Spinal cord (tissue), 10 donors: ENCODE measurements around the gene LCA5. TPM values are rescaled to one million over a fixed set of nuclear protein-coding genes. Genes with fewer than 3 reads are reported as not detected.
A peak's percentile ranks its signal among the peaks of the same experiment; 100 is the strongest.

Experiments
- DNase-seq, 6 donors: peaks; one replicate each; pipeline versions ENCODE4 v3.0.0 to v3.0.0-alpha.2; 2013 to 2015; ENCODE audit warnings: low spot score in 6 of 6, low read depth in 4 of 6
- H3K27ac ChIP-seq: one replicate; pipeline ENCODE4 v1.5.1; 2013; ENCODE audit warnings: low read depth, low read length, control low read depth
- H3K27me3 ChIP-seq: one replicate; pipeline ENCODE4 v1.6.1; 2013; ENCODE audit warnings: low read length; ENCODE audit not compliant: control insufficient read depth, insufficient read depth
- H3K36me3 ChIP-seq: one replicate; pipeline ENCODE4 v1.6.1; 2013; ENCODE audit warnings: low read length; ENCODE audit not compliant: control insufficient read depth, insufficient read depth
- H3K4me1 ChIP-seq: one replicate; pipeline ENCODE4 v1.6.1; 2013; ENCODE audit warnings: low read length; ENCODE audit not compliant: control insufficient read depth, insufficient read depth
- H3K4me3 ChIP-seq: one replicate; pipeline ENCODE4 v1.5.1; 2013; ENCODE audit warnings: low read depth, low read length, control low read depth
- H3K9me3 ChIP-seq: one replicate; pipeline ENCODE4 v1.6.1; 2013; ENCODE audit warnings: low read length; ENCODE audit not compliant: control insufficient read depth, insufficient read depth
- WGBS: methylation state at CpG from one replicate; pipeline ENCODE4 v1.1.5; 2013; ENCODE audit warnings: missing lambda C conversion rate; ENCODE audit not compliant: insufficient coverage; 5-methylcytosine and 5-hydroxymethylcytosine counted together
- polyA plus RNA-seq, 2 donors: library from polyadenylated mRNA; unstranded; fragments of 120-200 nt; gene quantifications; one replicate each; pipeline ENCODE4 v1.2.1, GENCODE V29; 2013; ENCODE audit not compliant: insufficient read length in 2 of 2
- total RNA-seq, 2 donors: library from RNA; depleted of rRNA in 1 of 2; stranded (reverse); fragments of 120-200 nt in 1 of 2; fragments of >200 nt in 1 of 2; gene quantifications; one replicate each; pipeline versions ENCODE4 v1.2.3 to v1.2.4, GENCODE V29; 2013 to 2014
- donor health status: healthy.

Gene LCA5
- total and polyA plus RNA-seq, 4 donors = 6.7 to 14.7 (median 12.1) TPM

DNA sequence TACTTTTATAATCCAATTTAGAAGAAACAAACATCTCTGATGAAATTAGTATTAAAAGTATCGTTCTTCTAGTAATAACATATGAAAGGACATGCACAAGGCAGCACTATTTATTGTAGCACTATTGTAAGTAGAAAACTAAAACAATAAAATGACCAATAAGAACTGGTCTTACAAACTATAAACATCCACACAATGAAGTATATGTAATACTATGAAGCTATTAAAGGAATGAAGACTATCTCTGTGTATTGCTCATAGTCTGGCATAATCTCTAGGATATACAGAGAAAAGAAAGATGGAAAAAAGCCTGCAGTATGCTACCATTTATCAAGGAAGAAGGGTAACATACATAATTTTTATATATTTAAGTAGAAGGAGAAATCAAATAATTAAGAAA lies 16.7 kb downstream of the LCA5 start:
- H3K9me3 ChIP-seq = no peaks in the 10 kb centered on the region
- WGBS = no CpG with 5 or more reads among the region's 1 CpG

DNA sequence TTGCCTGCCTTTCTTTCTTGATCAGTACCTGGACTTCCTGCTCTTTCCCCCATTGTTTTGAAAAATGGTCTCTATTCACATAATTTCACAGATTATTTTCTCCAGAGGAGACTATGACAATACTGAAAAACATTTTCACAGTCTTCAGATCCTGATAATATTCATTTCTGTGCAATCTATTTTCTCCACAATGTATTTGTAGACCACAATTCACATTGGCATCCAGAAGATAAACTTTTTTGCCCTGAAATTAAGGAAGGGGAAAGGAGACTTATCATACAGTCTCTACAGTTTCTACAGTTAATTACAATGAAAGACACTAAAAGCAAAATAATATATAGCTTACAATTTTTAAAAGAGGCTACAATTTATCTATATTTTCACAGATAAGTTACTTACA lies 18.4 kb downstream of the LCA5 start:
- H3K9me3 ChIP-seq = no peaks in the 10 kb centered on the region
- H3K4me3 ChIP-seq = no peak overlapping the region
- H3K27me3 ChIP-seq = no peaks in the 10 kb centered on the region
- H3K27ac ChIP-seq = no peak overlapping the region
- H3K36me3 ChIP-seq = no peaks in the 10 kb centered on the region
- no peaks in the 10 kb centered on the region for H3K4me1 ChIP-seq
- no peak for DNase-seq

More for the DNA sequence above, 16.7 kb downstream of the LCA5 start:
- H3K4me3 ChIP-seq = no peak overlapping the region
- DNase-seq = no peak
- no peaks in the 10 kb centered on the region for H3K27me3 ChIP-seq
- no peak overlapping the region for H3K27ac ChIP-seq
- peaks cover under 1% of the 10 kb centered on the region for H3K4me1 ChIP-seq
- H3K36me3 ChIP-seq = no peaks in the 10 kb centered on the region

DNA sequence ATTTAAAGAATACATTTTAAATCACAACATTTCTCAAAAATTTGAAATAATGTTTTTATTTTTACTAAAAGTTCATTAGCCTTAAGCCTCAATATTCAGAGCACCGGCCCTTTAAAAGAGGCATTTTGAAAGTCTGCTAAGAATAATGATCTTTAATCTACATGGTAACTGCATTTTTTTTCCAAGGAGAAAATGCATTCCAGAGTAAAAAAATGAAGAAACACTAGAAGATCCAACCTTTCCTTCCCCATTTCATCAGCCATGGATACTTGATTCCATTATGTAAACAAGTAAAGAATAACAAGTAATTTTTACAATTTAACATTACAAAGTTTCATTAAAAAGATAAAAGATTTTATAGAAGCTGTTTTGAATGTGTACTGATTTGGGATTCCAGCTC lies 21.8 kb downstream of the LCA5 start:
- Histone ChIP-seq H3K27me3 (no peaks in the 10 kb centered on the region), H3K9me3 (no peaks in the 10 kb centered on the region), H3K36me3 (no peaks in the 10 kb centered on the region), H3K27ac (no peak overlapping the region), H3K4me1 (no peaks in the 10 kb centered on the region), H3K4me3 (no peak overlapping the region)
- WGBS = no CpG with 5 or more reads among the region's 1 CpG
- no peak for DNase-seq

DNA sequence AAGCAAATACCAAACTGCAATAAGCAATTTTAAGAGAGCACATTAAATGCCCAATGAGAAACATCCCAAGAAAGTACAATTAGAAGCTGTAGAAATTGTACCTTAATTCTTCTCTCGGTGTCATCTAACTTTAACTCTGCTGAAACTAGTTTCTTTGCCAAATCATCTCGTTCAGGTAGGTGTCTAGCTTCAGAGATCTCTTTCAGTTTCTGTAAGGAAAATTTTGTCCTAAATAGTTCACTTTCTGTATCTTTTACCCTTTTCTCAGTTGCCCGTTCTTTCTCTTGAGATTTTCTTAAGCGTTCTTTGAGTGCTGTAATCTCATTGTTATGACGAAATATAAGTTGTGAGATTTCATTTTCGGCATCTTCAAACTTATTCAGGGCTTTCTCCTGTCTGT lies 24.1 kb downstream of the LCA5 start:
- Histone ChIP-seq H3K9me3 (no peaks in the 10 kb centered on the region), H3K27me3 (no peaks in the 10 kb centered on the region), H3K4me1 (no peaks in the 10 kb centered on the region), H3K27ac (no peak overlapping the region), H3K4me3 (peak overlapping the region; percentile 7), H3K36me3 (no peaks in the 10 kb centered on the region)
- 100% methylated on average over 1 of the region's 6 CpGs for WGBS
- DNase-seq = no peak

DNA sequence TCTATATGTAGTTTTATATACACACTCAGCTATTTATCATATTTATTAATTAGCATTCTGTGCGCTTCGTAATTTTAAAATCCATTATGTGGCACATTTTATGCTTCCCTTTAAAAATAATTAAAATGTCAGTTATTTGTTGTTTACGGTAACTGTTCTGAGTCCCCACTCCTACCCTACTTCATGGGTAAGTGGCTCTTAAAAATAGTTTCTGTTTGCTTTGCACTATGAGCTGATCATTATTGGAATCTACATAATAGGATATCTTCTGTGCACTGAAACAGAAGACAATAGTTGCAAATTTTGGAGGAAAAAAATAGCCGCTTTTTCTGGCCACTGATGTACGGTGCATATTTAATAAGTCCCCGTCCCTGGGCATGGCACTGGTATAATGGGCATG lies 25.2 kb downstream of the LCA5 start:
- no CpG with 5 or more reads among the region's 6 CpGs for WGBS
- H3K27ac ChIP-seq = no peak overlapping the region
- H3K27me3 ChIP-seq = no peaks in the 10 kb centered on the region
- H3K9me3 ChIP-seq = no peaks in the 10 kb centered on the region
- no peak for DNase-seq
- H3K36me3 ChIP-seq = no peaks in the 10 kb centered on the region
- H3K4me1 ChIP-seq = no peaks in the 10 kb centered on the region
- H3K4me3 ChIP-seq = no peak overlapping the region

DNA sequence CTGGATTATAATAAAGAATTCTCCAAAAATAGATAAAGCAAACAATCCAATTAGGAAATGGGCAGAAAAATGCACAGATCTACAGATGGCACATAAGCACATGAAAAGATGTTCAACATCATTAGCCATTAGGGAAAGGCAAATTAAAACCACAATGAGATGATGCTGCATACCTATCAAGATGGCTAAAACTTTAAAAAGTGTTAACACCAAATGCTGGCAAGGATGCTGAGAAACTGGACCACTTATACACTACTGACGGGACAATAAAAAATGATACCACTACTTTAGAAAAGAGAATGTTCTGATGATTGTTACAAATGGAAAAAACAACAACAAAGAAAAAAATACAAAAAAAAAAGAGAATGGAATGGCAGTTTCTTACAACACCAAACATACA lies 26.5 kb downstream of the LCA5 start:
- Histone ChIP-seq H3K4me1 (no peaks in the 10 kb centered on the region), H3K9me3 (no peaks in the 10 kb centered on the region), H3K27me3 (no peaks in the 10 kb centered on the region), H3K4me3 (no peak overlapping the region), H3K36me3 (no peaks in the 10 kb centered on the region), H3K27ac (no peak overlapping the region)
- no CpG with 5 or more reads among the region's 1 CpG for WGBS
- DNase-seq = no peak

DNA sequence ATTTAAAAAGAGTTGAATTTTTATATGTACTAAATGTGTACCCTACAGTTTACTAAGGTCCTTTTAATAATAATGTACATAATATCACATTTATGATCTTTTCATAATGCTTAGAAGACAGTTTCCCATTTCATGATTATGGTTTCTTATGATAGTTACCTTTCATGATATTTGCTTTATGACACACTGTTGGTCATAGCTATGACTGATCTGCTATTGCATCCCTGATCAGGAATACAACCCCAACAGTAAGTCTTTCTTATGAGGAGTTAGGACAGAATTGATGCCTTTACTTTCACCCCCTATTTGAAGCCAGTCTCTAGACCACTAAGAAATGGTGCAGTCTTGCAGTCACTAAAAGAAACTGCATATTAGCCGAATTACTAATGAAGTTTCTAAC lies 31.0 kb downstream of the LCA5 start:
- WGBS = no CpG with 5 or more reads among the region's 1 CpG
- Histone ChIP-seq H3K27me3 (no peaks in the 10 kb centered on the region), H3K27ac (no peak overlapping the region), H3K36me3 (no peaks in the 10 kb centered on the region), H3K9me3 (no peaks in the 10 kb centered on the region), H3K4me3 (no peak overlapping the region), H3K4me1 (no peaks in the 10 kb centered on the region)
- no peak for DNase-seq

DNA sequence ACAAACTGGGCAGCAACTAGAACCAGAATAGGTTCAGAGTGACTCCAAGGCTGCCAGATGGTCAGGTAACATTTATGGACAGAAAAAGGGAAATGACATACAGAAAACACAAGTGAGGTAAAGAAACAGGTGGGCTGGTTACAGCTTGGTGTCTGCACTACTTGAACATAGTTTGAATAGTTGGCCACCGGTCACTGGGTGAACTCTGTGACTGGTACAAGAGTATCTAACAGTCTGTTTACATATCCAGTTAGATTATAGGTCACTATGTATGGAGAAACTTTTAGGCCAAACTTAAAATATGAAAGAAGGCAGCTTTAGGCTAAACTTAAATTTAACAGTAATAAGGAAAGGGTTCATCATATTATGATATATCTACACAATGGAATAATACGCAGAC lies 32.9 kb downstream of the LCA5 start:
- Histone ChIP-seq H3K4me1 (no peaks in the 10 kb centered on the region), H3K36me3 (no peaks in the 10 kb centered on the region), H3K9me3 (no peaks in the 10 kb centered on the region), H3K27ac (no peak overlapping the region), H3K4me3 (no peak overlapping the region), H3K27me3 (no peaks in the 10 kb centered on the region)
- WGBS = 100% methylated on average over 1 of the region's 2 CpGs
- DNase-seq = no peak

DNA sequence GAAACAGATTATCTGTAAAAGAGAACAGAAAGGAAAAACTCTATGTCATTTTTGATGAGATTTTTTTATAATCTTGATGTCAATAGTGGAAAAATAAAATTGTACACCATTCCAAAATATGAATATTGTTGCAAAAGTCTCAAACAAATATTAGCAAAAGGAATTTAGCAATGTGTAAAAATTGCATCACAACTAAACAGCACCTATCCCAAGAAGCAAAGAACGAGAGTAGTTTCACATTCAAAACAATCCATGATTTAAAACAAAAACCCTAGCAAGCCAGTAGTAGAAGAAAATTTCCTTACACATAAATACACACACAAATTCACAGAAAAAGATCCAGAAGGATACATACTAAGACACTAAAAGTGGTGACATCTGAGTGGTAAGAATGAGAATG lies 38.4 kb downstream of the LCA5 start:
- no CpG with 5 or more reads among the region's 1 CpG for WGBS
- H3K36me3 ChIP-seq = no peaks in the 10 kb centered on the region
- no peaks in the 10 kb centered on the region for H3K27me3 ChIP-seq
- no peaks in the 10 kb centered on the region for H3K4me1 ChIP-seq
- no peak for DNase-seq
- no peak overlapping the region for H3K27ac ChIP-seq
- no peaks in the 10 kb centered on the region for H3K9me3 ChIP-seq
- no peak overlapping the region for H3K4me3 ChIP-seq

DNA sequence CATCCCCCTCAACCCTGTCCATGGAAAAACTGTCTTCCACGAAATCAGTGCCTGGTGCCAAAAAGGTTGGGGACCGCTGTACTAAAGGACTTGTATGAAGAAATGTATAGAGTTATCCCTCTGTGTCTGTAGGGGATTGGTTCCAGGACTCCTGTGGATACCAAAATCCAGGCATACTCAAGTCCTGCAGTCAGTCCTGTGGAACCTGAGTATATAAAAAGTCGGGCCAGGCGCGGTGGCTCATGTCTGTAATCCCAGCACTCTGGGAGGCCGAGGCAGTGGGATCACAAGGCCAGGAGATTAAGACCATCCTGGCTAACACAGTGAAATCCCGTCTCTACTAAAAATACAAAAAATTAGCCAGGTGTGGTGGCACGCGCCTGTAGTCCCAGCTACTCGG lies 42.0 kb downstream of the LCA5 start:
- no peaks in the 10 kb centered on the region for H3K9me3 ChIP-seq
- no peaks in the 10 kb centered on the region for H3K4me1 ChIP-seq
- no peak overlapping the region for H3K27ac ChIP-seq
- DNase-seq = no peak
- H3K36me3 ChIP-seq = no peaks in the 10 kb centered on the region
- H3K4me3 ChIP-seq = no peak overlapping the region
- no peaks in the 10 kb centered on the region for H3K27me3 ChIP-seq
- 94% methylated on average over 6 of the region's 10 CpGs for WGBS
